Right lobe of liver (tissue), 6 donors: Measurements from ENCODE around the gene TNFAIP8. TPM values are rescaled to one million over a fixed set of nuclear protein-coding genes. Genes with fewer than 3 reads are reported as not detected.

Experiments used
- ATAC-seq, 4 donors: fragments of 200-7000 bp; cut with Tn5 transposase; one replicate each; pipeline ENCODE4 v1.9.1; 2020; ENCODE audit warnings: mild to moderate bottlenecking in 4 of 4, moderate library complexity in 4 of 4
- DNase-seq, 3 donors: peaks; one replicate each; pipeline ENCODE4 v3.0.0-alpha.2; 2020
- H3K27ac ChIP-seq, 3 donors: fragments of 200-600 bp; one replicate each; pipeline ENCODE4 v1.8.0; 2022
- H3K27me3 ChIP-seq, 2 donors: fragments of 200-600 bp; one replicate each; pipeline ENCODE4 v1.8.0; 2022
- H3K36me3 ChIP-seq, 4 donors: fragments of 200-600 bp; sonication (generic) in 1 of 4; one replicate each; pipeline versions ENCODE4 v1.5.1 to v1.8.0; 2017 to 2022; ENCODE audit warnings: control low read depth in 1 of 4
- H3K4me1 ChIP-seq, 4 donors: fragments of 200-600 bp; sonication (generic) in 1 of 4; one replicate each; pipeline versions ENCODE4 v1.5.1 to v1.8.0; 2017 to 2022; ENCODE audit warnings: control low read depth in 1 of 4
- H3K4me3 ChIP-seq, 3 donors: fragments of 200-600 bp; one replicate each; pipeline ENCODE4 v1.8.0; 2022
- H3K9me3 ChIP-seq, 4 donors: fragments of 200-600 bp; sonication (generic) in 1 of 4; one replicate each; pipeline versions ENCODE4 v1.5.1 to v1.8.0; 2017 to 2022; ENCODE audit warnings: control low read depth in 1 of 4
- CTCF ChIP-seq, 4 donors: fragments of 200-600 bp in 3 of 4; fragments of 450-650 bp in 1 of 4; IDR thresholded peaks; one replicate each; pipeline versions ENCODE4 v1.5.1 to v1.8.0; 2016 to 2022; ENCODE audit warnings: antibody characterized with exemption in 4 of 4, mild to moderate bottlenecking in 2 of 4
- POLR2A ChIP-seq: fragments of 450-650 bp; IDR thresholded peaks from one replicate; pipeline ENCODE4 v1.6.1; 2017; ENCODE audit warnings: antibody characterized with exemption, mild to moderate bottlenecking
- WGBS: methylation state at CpG from one replicate; pipeline ENCODE4 v1.1.6; 2018; ENCODE audit warnings: low coverage, low lambda C conversion rate; ENCODE audit not compliant: insufficient coverage; ENCODE audit errors: missing lambda C conversion rate; 5-methylcytosine and 5-hydroxymethylcytosine counted together
- intact Hi-C, 2 donors: fragments of 100-400 bp; cut with DNase I; formaldehyde crosslinking; loops; one replicate each; pipeline versions ENCODE4 v1.11.2 to v1.14.1; 2022
- total RNA-seq, 6 experiments: library from RNA; depleted of rRNA in 2 of 6; stranded (reverse); fragments of >200 nt in 2 of 6; fragmentation: NEBNext Ultra II Directional in 3 of 6; extraction: Animal tissue kit (Norgen Biotek cat#: 25700) in 3 of 6; gene quantifications; one replicate each; pipeline versions ENCODE4 v1.1.0 to v1.2.4, GENCODE V29; 2016 to 2023
- donor health status: DM: no; HTN: yes; CAD: no.
- donor health status: DM: no; HTN: no; CAD: no.
- donor health status: DM: no; HTN: no; CAD: no.
- donor health status: DM: no; HTN: yes; CAD: no.
- donor health status: DM: no; HTN: yes; CAD: no.

Gene TNFAIP8
- total RNA-seq, 6 experiments from 2014 or later: 2.2 to 26.7 (median 5.4) TPM

GRCh38 chr5:119343766-119344165 lies 12.1 kb upstream of the TNFAIP8 start:
- DNase-seq (no peak), ATAC-seq (no peak)
- WGBS: 90% methylated on average over 3 of the region's 3 CpGs
- intact Hi-C loops: no loop called here
- TF ChIP-seq POLR2A (no peak), CTCF (IDR thresholded peaks at IDR 0.05) (no peak)
- H3K27ac ChIP-seq: no peak overlapping the region
- H3K9me3 ChIP-seq: no peaks in the 10 kb centered on the region
- H3K36me3 ChIP-seq: no peaks in the 10 kb centered on the region
- no peaks in the 10 kb centered on the region for H3K4me1 ChIP-seq
- no peak overlapping the region for H3K4me3 ChIP-seq
- no peaks in the 10 kb centered on the region for H3K27me3 ChIP-seq

GRCh38 chr5:119344231-119344630 lies 11.6 kb upstream of the TNFAIP8 start:
- no peak overlapping the region for H3K27ac ChIP-seq
- DNase-seq (no peak), ATAC-seq (no peak)
- TF ChIP-seq POLR2A: no peak
- TF ChIP-seq CTCF (IDR thresholded peaks at IDR 0.05): no peak
- WGBS: 50% methylated on average over 2 of the region's 2 CpGs
- H3K9me3 ChIP-seq: no peaks in the 10 kb centered on the region
- intact Hi-C loops: no loop called here
- H3K4me3 ChIP-seq: no peak overlapping the region
- no peaks in the 10 kb centered on the region for H3K27me3 ChIP-seq
- no peaks in the 10 kb centered on the region for H3K36me3 ChIP-seq
- H3K4me1 ChIP-seq: no peaks in the 10 kb centered on the region

- ATAC-seq (no peak), DNase-seq (no peak)
- 58% methylated on average over 2 of the region's 3 CpGs for WGBS
- Histone ChIP-seq H3K9me3 (no peaks in the 10 kb centered on the region), H3K27ac (no peak overlapping the region), H3K4me1 (no peaks in the 10 kb centered on the region), H3K36me3 (no peaks in the 10 kb centered on the region), H3K4me3 (no peak overlapping the region), H3K27me3 (no peaks in the 10 kb centered on the region)
- TF ChIP-seq CTCF (IDR thresholded peaks at IDR 0.05) (no peak), POLR2A (no peak)
- intact Hi-C loops: no loop called here
These were observed 10.0 kb upstream of the TNFAIP8 start for GRCh38 chr5:119345861-119346260.

GRCh38 chr5:119346394-119346793 lies 9.4 kb upstream of the TNFAIP8 start:
- no peak for DNase-seq
- WGBS: 73% methylated on average over 2 of the region's 2 CpGs
- intact Hi-C loops: no loop called here
- Histone ChIP-seq H3K36me3 (no peaks in the 10 kb centered on the region), H3K4me1 (no peaks in the 10 kb centered on the region), H3K9me3 (no peaks in the 10 kb centered on the region), H3K27me3 (no peaks in the 10 kb centered on the region), H3K4me3 (no peak overlapping the region), H3K27ac (no peak overlapping the region)
- ATAC-seq: no peak
- no peak for TF ChIP-seq POLR2A
- no peak for TF ChIP-seq CTCF (IDR thresholded peaks at IDR 0.05)

GRCh38 chr5:119347574-119347973 lies 8.2 kb upstream of the TNFAIP8 start:
- no peak overlapping the region for H3K27ac ChIP-seq
- TF ChIP-seq CTCF (IDR thresholded peaks at IDR 0.05) (no peak), POLR2A (no peak)
- H3K36me3 ChIP-seq: no peaks in the 10 kb centered on the region
- DNase-seq: no peak
- no peak overlapping the region for H3K4me3 ChIP-seq
- no peaks in the 10 kb centered on the region for H3K4me1 ChIP-seq
- intact Hi-C loops: no loop called here
- no CpG with 5 or more reads among the region's 1 CpG for WGBS
- H3K9me3 ChIP-seq: no peaks in the 10 kb centered on the region
- ATAC-seq: no peak
- H3K27me3 ChIP-seq: no peaks in the 10 kb centered on the region
